ENCODE data around the gene GALP. TPM values are rescaled to one million over a fixed set of nuclear protein-coding genes. Genes with fewer than 3 reads are reported as not detected.
A peak's percentile ranks its signal among the peaks of the same experiment; 100 is the strongest.

GALP gene
- total RNA-seq, 1 donor from 2014 or later: not detected

GRCh38 chr19:56134654-56134921 lies 41.2 kb upstream of the GALP start:
- no peaks in the 10 kb centered on the region for H3K27me3 ChIP-seq (ENCODE audit: control insufficient read depth, insufficient read depth, low read length)
- H3K36me3 ChIP-seq (ENCODE audit: control insufficient read depth, insufficient read depth, low read length): no peaks in the 10 kb centered on the region
- DNase-seq (ENCODE audit: low read depth): no peak
- H3K4me3 ChIP-seq (ENCODE audit: low read depth, low read length): no peak overlapping the region
- TF ChIP-seq CTCF (IDR thresholded peaks at IDR 0.05; ENCODE audit: insufficient read depth, low read length, poor library complexity, severe bottlenecking): no peak

- no peak for TF ChIP-seq CTCF (IDR thresholded peaks at IDR 0.05; ENCODE audit: insufficient read depth, low read length, poor library complexity, severe bottlenecking)
- DNase-seq (ENCODE audit: low read depth): no peak
- H3K4me3 ChIP-seq (ENCODE audit: low read depth, low read length): no peak overlapping the region
- H3K36me3 ChIP-seq (ENCODE audit: control insufficient read depth, insufficient read depth, low read length): no peaks in the 10 kb centered on the region
- no peaks in the 10 kb centered on the region for H3K27me3 ChIP-seq (ENCODE audit: control insufficient read depth, insufficient read depth, low read length)
Measured at GRCh38 chr19:56136362-56136761, 39.4 kb upstream of the GALP start.

- no peak for DNase-seq (ENCODE audit: low read depth)
- H3K4me3 ChIP-seq (ENCODE audit: low read depth, low read length): no peak overlapping the region
- no peak for TF ChIP-seq CTCF (IDR thresholded peaks at IDR 0.05; ENCODE audit: insufficient read depth, low read length, poor library complexity, severe bottlenecking)
- H3K27me3 ChIP-seq (ENCODE audit: control insufficient read depth, insufficient read depth, low read length): no peaks in the 10 kb centered on the region
- no peaks in the 10 kb centered on the region for H3K36me3 ChIP-seq (ENCODE audit: control insufficient read depth, insufficient read depth, low read length)
Measured at GRCh38 chr19:56137405-56137804, 38.4 kb upstream of the GALP start.

GRCh38 chr19:56138069-56138468 lies 37.7 kb upstream of the GALP start:
- TF ChIP-seq CTCF (IDR thresholded peaks at IDR 0.05; ENCODE audit: insufficient read depth, low read length, poor library complexity, severe bottlenecking): no peak
- Histone ChIP-seq H3K27me3 (ENCODE audit: control insufficient read depth, insufficient read depth, low read length) (no peaks in the 10 kb centered on the region), H3K4me3 (ENCODE audit: low read depth, low read length) (no peak overlapping the region), H3K36me3 (ENCODE audit: control insufficient read depth, insufficient read depth, low read length) (no peaks in the 10 kb centered on the region)
- DNase-seq (ENCODE audit: low read depth): no peak

- TF ChIP-seq CTCF (IDR thresholded peaks at IDR 0.05; ENCODE audit: insufficient read depth, low read length, poor library complexity, severe bottlenecking): no peak
- no peaks in the 10 kb centered on the region for H3K36me3 ChIP-seq (ENCODE audit: control insufficient read depth, insufficient read depth, low read length)
- H3K27me3 ChIP-seq (ENCODE audit: control insufficient read depth, insufficient read depth, low read length): no peaks in the 10 kb centered on the region
- H3K4me3 ChIP-seq (ENCODE audit: low read depth, low read length): peak overlapping the region; percentile 69
- DNase-seq (ENCODE audit: low read depth): no peak
Measured at GRCh38 chr19:56139847-56140582, 35.8 kb upstream of the GALP start.

Data from kidney epithelial cell (primary cell).